CD14-positive monocyte (primary cell): ENCODE data around the gene PLA2G2F. TPM values are rescaled to one million over a fixed set of nuclear protein-coding genes. Genes with fewer than 3 reads are reported as not detected.

Source experiments
- DNase-seq, 3 donors: peaks; one replicate each; pipeline ENCODE4 v3.0.0-alpha.2; 2011 to 2022
- H2AFZ ChIP-seq: 2 replicates; pipeline ENCODE4 v1.6.0; 2012; ENCODE audit warnings: mild to moderate bottlenecking, low read depth, low read length, inconsistent platforms; ENCODE audit not compliant: insufficient read depth, poor library complexity, severe bottlenecking
- H3K27ac ChIP-seq, 2 donors: 1 replicate in 1 of 2; 2 replicates in 1 of 2; pipeline ENCODE4 v1.5.1; 2012 to 2013; ENCODE audit warnings: low read length in 2 of 2, control low read depth in 1 of 2, inconsistent platforms in 1 of 2, low read depth in 1 of 2, mild to moderate bottlenecking in 1 of 2
- H3K27me3 ChIP-seq, 2 donors: one replicate each; pipeline versions ENCODE4 v1.6.0 to v1.6.1; 2011 to 2013; ENCODE audit warnings: low read length in 2 of 2; ENCODE audit not compliant: control insufficient read depth in 2 of 2, insufficient read depth in 2 of 2
- H3K36me3 ChIP-seq, 2 donors: replicated peaks in 1 of 2; 1 replicate in 1 of 2; 2 replicates in 1 of 2; pipeline versions ENCODE4 v1.5.1 to v1.6.1; 2012 to 2013; ENCODE audit warnings: low read length in 2 of 2, control low read depth in 1 of 2, inconsistent platforms in 1 of 2, mild to moderate bottlenecking in 1 of 2; ENCODE audit not compliant: insufficient read depth in 2 of 2, control insufficient read depth in 1 of 2
- H3K4me1 ChIP-seq, 2 donors: 1 replicate in 1 of 2; 2 replicates in 1 of 2; pipeline versions ENCODE4 v1.5.1 to v1.6.1; 2012 to 2013; ENCODE audit warnings: low read length in 2 of 2, control low read depth in 1 of 2, inconsistent platforms in 1 of 2, mild to moderate bottlenecking in 1 of 2, moderate library complexity in 1 of 2; ENCODE audit not compliant: insufficient read depth in 2 of 2, control insufficient read depth in 1 of 2
- H3K4me2 ChIP-seq: replicated peaks from 2 replicates; pipeline ENCODE3; 2012; ENCODE audit warnings: low read length, moderate library complexity, mild to moderate bottlenecking; ENCODE audit not compliant: poor library complexity, severe bottlenecking; ENCODE audit errors: extremely low read depth
- H3K4me3 ChIP-seq, 3 experiments: fragments of 200-600 bp in 1 of 3; sonication (generic) in 1 of 3; replicated peaks in 1 of 3; 1 replicate in 2 of 3; 2 replicates in 1 of 3; pipeline ENCODE4 v1.5.1; 2011 to 2013; ENCODE audit warnings: low read length in 3 of 3, mild to moderate bottlenecking in 3 of 3, control low read depth in 2 of 3, low read depth in 2 of 3, inconsistent platforms in 1 of 3, moderate library complexity in 1 of 3
- H3K79me2 ChIP-seq: 2 replicates; pipeline ENCODE4 v1.6.0; 2012; ENCODE audit warnings: mild to moderate bottlenecking, control low read depth, inconsistent platforms, low read length, moderate library complexity; ENCODE audit not compliant: insufficient read depth
- H3K9ac ChIP-seq: 2 replicates; pipeline ENCODE4 v1.6.0; 2017; ENCODE audit warnings: low read length, mild to moderate bottlenecking; ENCODE audit not compliant: insufficient read depth, poor library complexity, severe bottlenecking
- H3K9me3 ChIP-seq, 2 donors: replicated peaks in 1 of 2; 1 replicate in 1 of 2; 2 replicates in 1 of 2; pipeline versions ENCODE4 v1.5.1 to v1.6.1; 2012 to 2013; ENCODE audit warnings: low read length in 2 of 2, control low read depth in 1 of 2; ENCODE audit not compliant: control insufficient read depth in 1 of 2, insufficient read depth in 1 of 2
- H4K20me1 ChIP-seq: 2 replicates; pipeline ENCODE4 v1.6.0; 2012; ENCODE audit warnings: mild to moderate bottlenecking, low read length, control low read depth, moderate library complexity; ENCODE audit not compliant: insufficient read depth
- H3K27ac Mint-ChIP-seq, 7 donors: one replicate each; pipeline ENCODE4 v1.8.0; 2020; ENCODE audit warnings: mild to moderate bottlenecking in 7 of 7, mixed read lengths in 7 of 7, moderate library complexity in 6 of 7, inconsistent platforms in 2 of 7
- H3K27me3 Mint-ChIP-seq, 3 donors: one replicate each; pipeline ENCODE4 v1.8.0; 2021 to 2022; ENCODE audit warnings: low read depth in 3 of 3, mild to moderate bottlenecking in 3 of 3, mixed read lengths in 3 of 3, moderate library complexity in 3 of 3, inconsistent platforms in 1 of 3
- H3K36me3 Mint-ChIP-seq, 2 donors: one replicate each; pipeline ENCODE4 v1.8.0; 2020; ENCODE audit warnings: mixed read lengths in 2 of 2, inconsistent platforms in 1 of 2, mild to moderate bottlenecking in 1 of 2
- H3K4me1 Mint-ChIP-seq: one replicate; pipeline ENCODE4 v1.8.0; 2020; ENCODE audit warnings: mild to moderate bottlenecking, mixed read lengths
- H3K4me3 Mint-ChIP-seq, 2 donors: one replicate each; pipeline ENCODE4 v1.8.0; 2020; ENCODE audit warnings: mild to moderate bottlenecking in 2 of 2, mixed read lengths in 2 of 2, moderate library complexity in 1 of 2
- H3K9me3 Mint-ChIP-seq, 7 donors: one replicate each; pipeline ENCODE4 v1.8.0; 2020 to 2022; ENCODE audit warnings: mixed read lengths in 7 of 7, mild to moderate bottlenecking in 6 of 7, moderate library complexity in 6 of 7, inconsistent platforms in 2 of 7
- CTCF ChIP-seq: fragments of 200-600 bp; IDR thresholded peaks from one replicate; pipeline ENCODE4 v1.8.0; 2022; ENCODE audit warnings: antibody characterized with exemption, mild to moderate bottlenecking
- WGBS: methylation state at CpG from one replicate; pipeline ENCODE4 v1.1.5; 2013; ENCODE audit warnings: missing lambda C conversion rate; ENCODE audit not compliant: insufficient coverage; 5-methylcytosine and 5-hydroxymethylcytosine counted together
- intact Hi-C, 2 donors: fragments of 100-400 bp; cut with micrococcal nuclease; formaldehyde crosslinking; loops; one replicate each; pipeline versions ENCODE4 v1.15.0 to v1.15.1; 2023
- polyA plus RNA-seq, 3 donors: library from polyadenylated mRNA; depleted of rRNA in 1 of 3; unstranded in 2 of 3; stranded (reverse) in 1 of 3; fragments of 300-500 nt in 2 of 3; fragments of >200 nt in 1 of 3; fragmentation: Illumina TruSeq in 2 of 3; gene quantifications; 1 replicate in 2 of 3; 2 replicates in 1 of 3; pipeline ENCODE4 v1.2.3, GENCODE V29; 2012 to 2021

PLA2G2F gene
- polyA plus RNA-seq, 3 donors: not detected

- H4K20me1 ChIP-seq: no peaks in the 10 kb centered on the region
- H3K27ac ChIP-seq: no peak overlapping the region
- no peak overlapping the region for H3K9ac ChIP-seq
- no peak for TF ChIP-seq CTCF
- H2AFZ ChIP-seq: no peak overlapping the region
- no peaks in the 10 kb centered on the region for H3K36me3 Mint-ChIP-seq
- intact Hi-C loops: no loop called here
- H3K27me3 Mint-ChIP-seq: peaks cover 7 to 31% (median 18%) of the 10 kb centered on the region in 3 donors
- no peak overlapping the region for H3K27ac Mint-ChIP-seq
- peaks cover 0 to 2% of the 10 kb centered on the region in 2 donors for H3K27me3 ChIP-seq
- H3K4me1 Mint-ChIP-seq: no peaks in the 10 kb centered on the region
- no peaks in the 10 kb centered on the region for H3K79me2 ChIP-seq
- 90% methylated on average over 2 of the region's 4 CpGs for WGBS
- H3K36me3 ChIP-seq: no peaks in the 10 kb centered on the region
- H3K4me3 Mint-ChIP-seq: no peak overlapping the region
- no peak for DNase-seq
- H3K9me3 Mint-ChIP-seq: peaks cover 0 to 6% (median 2%) of the 10 kb centered on the region in 7 donors
- H3K4me1 ChIP-seq: no peaks in the 10 kb centered on the region
- no peak overlapping the region for H3K4me3 ChIP-seq
- no peak overlapping the region for H3K4me2 ChIP-seq
- no peaks in the 10 kb centered on the region for H3K9me3 ChIP-seq
Measured at GRCh38 chr1:20137055-20137454, 2.1 kb upstream of the PLA2G2F start.

- no peak for TF ChIP-seq CTCF
- Histone ChIP-seq H3K27ac (no peak overlapping the region), H2AFZ (no peak overlapping the region), H3K27me3 (peaks cover 0 to under 1% of the 10 kb centered on the region in 2 donors), H3K4me3 (no peak overlapping the region), H3K9me3 (no peaks in the 10 kb centered on the region), H4K20me1 (no peaks in the 10 kb centered on the region), H3K4me2 (no peak overlapping the region), H3K36me3 (no peaks in the 10 kb centered on the region), H3K79me2 (no peaks in the 10 kb centered on the region), H3K9ac (no peak overlapping the region), H3K4me1 (no peaks in the 10 kb centered on the region)
- H3K4me3 Mint-ChIP-seq: no peak overlapping the region
- peaks cover 0 to 6% (median 1%) of the 10 kb centered on the region in 7 donors for H3K9me3 Mint-ChIP-seq
- intact Hi-C loops: no loop called here
- peaks cover 10 to 31% (median 18%) of the 10 kb centered on the region in 3 donors for H3K27me3 Mint-ChIP-seq
- no CpG with 5 or more reads among the region's 1 CpG for WGBS
- H3K36me3 Mint-ChIP-seq: no peaks in the 10 kb centered on the region
- no peaks in the 10 kb centered on the region for H3K4me1 Mint-ChIP-seq
- DNase-seq: no peak
- H3K27ac Mint-ChIP-seq: no peak overlapping the region
Measured at GRCh38 chr1:20137604-20138003, 1.5 kb upstream of the PLA2G2F start.
